CD4-positive, alpha-beta T cell (primary cell): ENCODE measurements around the gene ARL15. TPM values are rescaled to one million over a fixed set of nuclear protein-coding genes. Genes with fewer than 3 reads are reported as not detected.

Experiments used
- ATAC-seq: fragments of 200-7000 bp; cut with Tn5 transposase; one replicate; pipeline ENCODE4 v1.10.0; 2022; ENCODE audit warnings: mild to moderate bottlenecking; ENCODE audit not compliant: poor library complexity
- CTCF ChIA-PET: fragments of 350-600 bp; sonication (Branson Sonifier 250); formaldehyde crosslinking; loops from one replicate; lab custom pipeline; 2021; ENCODE audit warnings: antibody characterized with exemption, inconsistent platforms; lab: Charles Lee
- POLR2A ChIA-PET: fragments of 350-600 bp; sonication (Branson Sonifier 250); formaldehyde crosslinking; loops from one replicate; lab custom pipeline; 2021; ENCODE audit warnings: antibody characterized with exemption, inconsistent platforms; lab: Charles Lee
- DNase-seq, 14 experiments: peaks; one replicate each; pipeline ENCODE4 v3.0.0-alpha.2; 2013 to 2020; ENCODE audit warnings: mixed read lengths in 2 of 14
- H3K27ac ChIP-seq, 2 donors: one replicate each; pipeline versions ENCODE4 v1.5.1 to v1.7.0; 2013; ENCODE audit warnings: low read length in 2 of 2, low read depth in 1 of 2, mild to moderate bottlenecking in 1 of 2
- H3K27me3 ChIP-seq, 2 experiments: 1 replicate in 1 of 2; 2 replicates in 1 of 2; pipeline versions ENCODE4 v1.6.1 to v1.7.0; 2013; ENCODE audit warnings: low read length in 2 of 2, control low read depth in 1 of 2, mild to moderate bottlenecking in 1 of 2, moderate library complexity in 1 of 2; ENCODE audit not compliant: insufficient read depth in 2 of 2, control insufficient read depth in 1 of 2
- H3K36me3 ChIP-seq: one replicate; pipeline ENCODE4 v1.6.1; 2013; ENCODE audit warnings: low read length, control low read depth; ENCODE audit not compliant: insufficient read depth
- H3K4me1 ChIP-seq: one replicate; pipeline ENCODE4 v1.6.1; 2013; ENCODE audit warnings: low read length, control low read depth; ENCODE audit not compliant: insufficient read depth
- H3K4me3 ChIP-seq: one replicate; pipeline ENCODE4 v1.5.1; 2013; ENCODE audit warnings: mild to moderate bottlenecking, low read length, moderate library complexity
- H3K9me3 ChIP-seq, 2 experiments: 1 replicate in 1 of 2; 2 replicates in 1 of 2; pipeline versions ENCODE4 v1.6.1 to v1.7.0; 2013; ENCODE audit warnings: low read length in 2 of 2, mild to moderate bottlenecking in 2 of 2, control low read depth in 1 of 2, moderate library complexity in 1 of 2; ENCODE audit not compliant: control insufficient read depth in 1 of 2, insufficient read depth in 1 of 2
- H3K27ac Mint-ChIP-seq: one replicate; pipeline ENCODE4 v1.8.0; 2020; ENCODE audit warnings: mixed read lengths
- H3K27me3 Mint-ChIP-seq: one replicate; pipeline ENCODE4 v1.8.0; 2021; ENCODE audit warnings: mixed read lengths
- H3K36me3 Mint-ChIP-seq: one replicate; pipeline ENCODE4 v1.8.0; 2021; ENCODE audit warnings: low read depth, mixed read lengths
- H3K4me1 Mint-ChIP-seq: one replicate; pipeline ENCODE4 v1.8.0; 2021; ENCODE audit warnings: low read depth, mixed read lengths
- H3K4me3 Mint-ChIP-seq: one replicate; pipeline ENCODE4 v1.8.0; 2020; ENCODE audit warnings: mild to moderate bottlenecking, mixed read lengths
- H3K9me3 Mint-ChIP-seq: one replicate; pipeline ENCODE4 v1.8.0; 2020; ENCODE audit warnings: mixed read lengths
- intact Hi-C, 2 experiments: fragments of 100-400 bp; cut with DNase I in 1 of 2; cut with micrococcal nuclease in 1 of 2; formaldehyde crosslinking; loops; one replicate each; pipeline versions ENCODE4 v1.15.1 to v1.9.0; 2023 to 2025; cut with DNase I, micrococcal nuclease
- total RNA-seq, 174 experiments: library from RNA in 2 of 174; stranded (reverse) in 2 of 174; gene quantifications; one replicate each; pipeline ENCODE4 v1.2.3 and lab custom pipeline; 2021 to 2026
- TF ChIP-seq, protein P1 (sequence below): fragments of 200-600 bp; IDR thresholded peaks from one replicate; pipeline ENCODE4 v1.8.0; 2022; ENCODE audit warnings: antibody characterized with exemption, mild to moderate bottlenecking

Gene ARL15
- total RNA-seq, 2 experiments from 2014 or later: 9.1 to 10.6 TPM

DNA sequence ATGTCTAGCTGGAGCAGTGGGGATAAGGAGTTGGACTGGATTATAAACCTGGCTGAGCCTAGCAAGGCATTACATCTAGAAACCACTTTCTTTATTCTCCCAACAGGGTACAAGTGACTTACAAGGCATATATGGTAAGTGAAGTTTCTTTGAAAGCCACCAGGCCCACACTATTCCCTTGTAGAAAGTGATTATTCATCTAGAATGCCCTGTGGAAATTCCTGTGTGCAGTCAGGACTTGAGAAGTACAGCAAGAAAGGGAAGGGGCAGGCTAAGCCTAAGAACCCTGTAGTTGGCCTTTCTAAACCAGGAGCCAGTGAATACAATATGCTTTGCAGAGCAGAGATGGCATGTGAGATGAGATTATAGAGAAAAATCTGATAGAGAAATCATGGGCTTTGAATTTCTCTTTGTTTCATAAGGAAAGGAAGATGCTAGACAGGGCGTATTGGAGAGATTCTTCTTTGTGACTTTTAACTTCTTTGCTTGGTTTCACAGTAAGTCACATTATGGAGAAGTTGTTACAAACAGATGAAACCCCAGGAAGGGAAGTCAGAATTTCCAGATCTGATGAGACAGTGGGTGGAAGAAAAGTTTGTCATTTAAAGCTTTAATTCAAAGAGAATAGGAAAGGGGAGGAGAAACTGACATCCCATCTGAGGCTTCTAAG is 428.2 kb downstream of the ARL15 start:
- no peaks in the 10 kb centered on the region for H3K9me3 Mint-ChIP-seq
- peaks cover 7% of the 10 kb centered on the region for H3K36me3 Mint-ChIP-seq
- Histone ChIP-seq H3K27me3 (no peaks in the 10 kb centered on the region), H3K27ac (no peak overlapping the region), H3K36me3 (no peaks in the 10 kb centered on the region), H3K9me3 (no peaks in the 10 kb centered on the region), H3K4me1 (no peaks in the 10 kb centered on the region), H3K4me3 (no peak overlapping the region)
- TF ChIP-seq, protein P1, sequence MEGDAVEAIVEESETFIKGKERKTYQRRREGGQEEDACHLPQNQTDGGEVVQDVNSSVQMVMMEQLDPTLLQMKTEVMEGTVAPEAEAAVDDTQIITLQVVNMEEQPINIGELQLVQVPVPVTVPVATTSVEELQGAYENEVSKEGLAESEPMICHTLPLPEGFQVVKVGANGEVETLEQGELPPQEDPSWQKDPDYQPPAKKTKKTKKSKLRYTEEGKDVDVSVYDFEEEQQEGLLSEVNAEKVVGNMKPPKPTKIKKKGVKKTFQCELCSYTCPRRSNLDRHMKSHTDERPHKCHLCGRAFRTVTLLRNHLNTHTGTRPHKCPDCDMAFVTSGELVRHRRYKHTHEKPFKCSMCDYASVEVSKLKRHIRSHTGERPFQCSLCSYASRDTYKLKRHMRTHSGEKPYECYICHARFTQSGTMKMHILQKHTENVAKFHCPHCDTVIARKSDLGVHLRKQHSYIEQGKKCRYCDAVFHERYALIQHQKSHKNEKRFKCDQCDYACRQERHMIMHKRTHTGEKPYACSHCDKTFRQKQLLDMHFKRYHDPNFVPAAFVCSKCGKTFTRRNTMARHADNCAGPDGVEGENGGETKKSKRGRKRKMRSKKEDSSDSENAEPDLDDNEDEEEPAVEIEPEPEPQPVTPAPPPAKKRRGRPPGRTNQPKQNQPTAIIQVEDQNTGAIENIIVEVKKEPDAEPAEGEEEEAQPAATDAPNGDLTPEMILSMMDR: no peak
- no peaks in the 10 kb centered on the region for H3K4me1 Mint-ChIP-seq
- no peaks in the 10 kb centered on the region for H3K27me3 Mint-ChIP-seq
- no peak overlapping the region for H3K27ac Mint-ChIP-seq
- intact Hi-C loops: no loop called here
- ATAC-seq: no peak
- ChIA-PET POLR2A (no interaction called here), CTCF (no interaction called here)
- DNase-seq: no peak
- H3K4me3 Mint-ChIP-seq: no peak overlapping the region

DNA sequence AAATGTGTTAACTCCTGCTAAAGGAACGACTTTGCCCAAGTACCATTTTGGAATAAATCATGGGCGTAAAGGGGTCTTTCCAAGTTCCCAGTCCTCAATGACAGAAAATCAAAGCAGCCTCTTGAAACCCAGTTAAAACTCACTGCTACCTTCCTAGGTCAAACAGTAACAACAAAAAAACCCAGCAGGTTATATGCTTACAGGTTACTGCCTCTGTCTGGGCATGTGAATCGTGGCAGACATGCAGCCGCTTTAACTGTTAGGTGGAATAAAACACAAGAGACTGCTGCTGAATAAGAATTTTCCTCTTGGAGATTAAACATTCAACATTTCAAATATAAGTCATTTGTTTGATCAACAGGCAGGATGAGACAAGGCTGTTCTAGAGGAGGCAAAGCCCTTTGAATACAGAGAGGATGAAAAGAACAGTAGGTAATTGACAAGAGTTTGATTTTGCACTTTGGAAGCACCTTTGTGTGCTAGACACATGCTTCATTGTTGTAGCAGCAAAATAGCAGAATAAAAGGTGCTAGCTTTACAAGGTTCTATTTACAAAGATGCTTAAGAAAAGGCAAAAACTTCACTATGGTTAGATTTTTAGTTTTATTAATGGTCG is 430.6 kb downstream of the ARL15 start:
- no peak overlapping the region for H3K27ac Mint-ChIP-seq
- no peaks in the 10 kb centered on the region for H3K27me3 ChIP-seq
- H3K36me3 ChIP-seq: no peaks in the 10 kb centered on the region
- no peaks in the 10 kb centered on the region for H3K9me3 Mint-ChIP-seq
- no peak for DNase-seq
- H3K4me3 ChIP-seq: no peak overlapping the region
- no peak overlapping the region for H3K27ac ChIP-seq
- H3K36me3 Mint-ChIP-seq: no peaks in the 10 kb centered on the region
- H3K9me3 ChIP-seq: peaks cover 0 to 8% of the 10 kb centered on the region in 2 experiments
- TF ChIP-seq, protein P1: no peak
- intact Hi-C loops: no loop called here
- no peaks in the 10 kb centered on the region for H3K4me1 ChIP-seq
- H3K4me3 Mint-ChIP-seq: no peak overlapping the region
- H3K27me3 Mint-ChIP-seq: no peaks in the 10 kb centered on the region
- ATAC-seq: no peak
- CTCF ChIA-PET: no interaction called here
- no peaks in the 10 kb centered on the region for H3K4me1 Mint-ChIP-seq
- POLR2A ChIA-PET: no interaction called here

- Mint-ChIP-seq H3K4me1 (no peaks in the 10 kb centered on the region), H3K27me3 (no peaks in the 10 kb centered on the region), H3K9me3 (no peaks in the 10 kb centered on the region), H3K4me3 (no peak overlapping the region), H3K36me3 (no peaks in the 10 kb centered on the region), H3K27ac (no peak overlapping the region)
- DNase-seq (no peak), ATAC-seq (no peak)
- no peaks in the 10 kb centered on the region for H3K36me3 ChIP-seq
- H3K4me3 ChIP-seq: no peak overlapping the region
- peaks cover 0 to 11% of the 10 kb centered on the region in 2 experiments for H3K9me3 ChIP-seq
- H3K27me3 ChIP-seq: no peaks in the 10 kb centered on the region
- H3K4me1 ChIP-seq: no peaks in the 10 kb centered on the region
- intact Hi-C loops: no loop called here
- POLR2A ChIA-PET: no interaction called here
- TF ChIP-seq, protein P1: no peak
- no peak overlapping the region for H3K27ac ChIP-seq
- CTCF ChIA-PET: no interaction called here
Measured at GRCh38 chr5:53878015-53878414, 432.4 kb downstream of the ARL15 start.
